HFF-Myc (cell line): Measurements from ENCODE around the gene DENND2A.

Experiments used
- DNase-seq: peaks from one replicate; pipeline ENCODE4 v3.0.0-alpha.2; 2011; ENCODE audit warnings: low read depth; ENCODE audit errors: extremely low read depth
- H3K4me3 ChIP-seq: replicated peaks from 2 replicates; pipeline ENCODE4 v1.5.1; 2011; ENCODE audit warnings: low read depth, mild to moderate bottlenecking, control low read depth, low read length
- TF ChIP-seq, protein P1 (sequence below): IDR thresholded peaks from 2 replicates; pipeline ENCODE4 v1.5.1; 2012; ENCODE audit warnings: mild to moderate bottlenecking, low read depth, low read length, control low read depth; ENCODE audit errors: missing control alignments

Gene DENND2A

DNA sequence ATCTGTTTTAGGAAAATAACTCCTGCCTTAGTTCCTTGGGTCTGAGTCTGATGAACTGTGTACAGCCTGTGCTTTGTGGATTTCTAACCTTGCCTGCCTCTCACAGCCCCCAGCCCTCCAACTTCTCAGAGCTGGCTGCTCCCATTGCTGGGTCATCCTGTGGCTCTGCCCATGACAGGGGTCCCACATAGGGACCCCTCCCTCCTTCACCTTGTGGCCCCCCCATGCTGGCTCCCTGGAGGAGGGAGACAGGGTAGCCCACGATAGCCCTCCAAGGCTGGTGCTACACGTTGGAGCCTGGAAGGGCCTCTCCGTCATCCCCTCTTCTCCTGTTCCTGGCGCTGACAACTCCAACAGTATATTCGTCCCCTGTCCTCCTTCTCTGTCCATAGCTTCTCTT, 2.8 kb upstream of the DENND2A start:
- TF ChIP-seq, protein P1, sequence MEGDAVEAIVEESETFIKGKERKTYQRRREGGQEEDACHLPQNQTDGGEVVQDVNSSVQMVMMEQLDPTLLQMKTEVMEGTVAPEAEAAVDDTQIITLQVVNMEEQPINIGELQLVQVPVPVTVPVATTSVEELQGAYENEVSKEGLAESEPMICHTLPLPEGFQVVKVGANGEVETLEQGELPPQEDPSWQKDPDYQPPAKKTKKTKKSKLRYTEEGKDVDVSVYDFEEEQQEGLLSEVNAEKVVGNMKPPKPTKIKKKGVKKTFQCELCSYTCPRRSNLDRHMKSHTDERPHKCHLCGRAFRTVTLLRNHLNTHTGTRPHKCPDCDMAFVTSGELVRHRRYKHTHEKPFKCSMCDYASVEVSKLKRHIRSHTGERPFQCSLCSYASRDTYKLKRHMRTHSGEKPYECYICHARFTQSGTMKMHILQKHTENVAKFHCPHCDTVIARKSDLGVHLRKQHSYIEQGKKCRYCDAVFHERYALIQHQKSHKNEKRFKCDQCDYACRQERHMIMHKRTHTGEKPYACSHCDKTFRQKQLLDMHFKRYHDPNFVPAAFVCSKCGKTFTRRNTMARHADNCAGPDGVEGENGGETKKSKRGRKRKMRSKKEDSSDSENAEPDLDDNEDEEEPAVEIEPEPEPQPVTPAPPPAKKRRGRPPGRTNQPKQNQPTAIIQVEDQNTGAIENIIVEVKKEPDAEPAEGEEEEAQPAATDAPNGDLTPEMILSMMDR, result no peak
- DNase-seq, result no peak
- no peak overlapping the region for H3K4me3 ChIP-seq

DNA sequence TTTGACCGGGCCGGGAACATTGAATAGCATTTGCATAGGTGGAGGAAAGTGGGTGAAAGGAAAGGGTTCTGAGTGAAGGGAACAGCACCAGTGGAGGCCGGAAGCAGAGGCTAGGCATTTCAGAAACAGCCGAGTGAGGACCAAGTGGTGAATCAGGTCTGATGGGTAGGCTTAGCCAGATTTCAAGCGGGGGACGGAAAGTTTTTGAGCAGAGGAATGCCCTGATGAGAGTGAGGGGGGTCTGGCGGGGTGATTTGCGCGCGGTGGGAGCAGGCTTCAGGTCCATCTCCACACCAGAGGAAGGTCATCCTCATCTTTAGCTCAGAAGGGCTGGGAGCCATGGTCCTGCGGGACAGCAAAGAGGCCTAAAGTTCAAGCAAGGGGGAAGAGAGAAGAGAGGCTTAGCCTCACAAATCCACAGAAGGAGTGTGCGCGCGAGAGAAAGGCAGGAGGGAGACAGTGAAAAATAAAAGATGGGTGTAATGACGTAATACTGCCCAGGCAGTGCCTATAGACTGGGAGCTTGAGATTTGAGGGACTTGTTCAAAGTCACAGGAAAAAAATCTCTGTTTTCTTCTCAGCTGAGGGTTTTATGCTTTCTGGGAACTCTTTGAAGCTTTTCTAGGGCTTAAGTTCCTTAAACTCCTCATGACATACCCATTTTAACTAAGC, 1.0 kb upstream of the DENND2A start:
- DNase-seq, result no peak
- TF ChIP-seq, protein P1, result no peak

DNA sequence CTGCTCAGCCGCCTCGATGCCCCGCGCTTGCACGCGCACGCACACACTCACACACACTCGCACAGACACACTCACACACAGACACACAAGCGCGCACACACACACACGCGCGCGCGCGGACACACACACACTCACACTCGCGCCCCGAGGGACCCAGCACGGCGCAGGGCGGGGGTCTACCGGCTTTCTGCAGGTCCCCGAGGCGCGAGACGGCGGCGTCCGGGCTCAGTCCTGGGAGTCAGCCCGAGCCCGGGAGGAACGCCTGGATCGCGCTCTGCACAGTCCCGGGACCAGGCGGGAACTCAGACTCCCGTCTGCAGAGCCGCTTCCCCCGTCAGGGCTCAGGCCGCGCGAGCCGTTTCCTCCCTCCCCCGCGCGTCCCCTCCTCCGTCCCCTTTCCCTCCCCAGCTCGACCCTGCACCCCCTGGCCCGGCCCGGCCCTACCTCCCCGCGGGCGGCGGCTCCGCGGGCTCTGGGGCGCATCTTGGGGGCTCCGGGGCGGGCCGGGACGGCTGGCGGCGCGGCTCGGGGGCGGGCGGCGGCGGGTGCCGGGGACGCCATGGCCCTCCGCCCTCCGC, 464 bp downstream of the DENND2A start:
- H3K4me3 ChIP-seq, result peak overlapping the region; percentile 58
- no peak for DNase-seq
- TF ChIP-seq, protein P1, result no peak

More for the DNA sequence above, 1.0 kb upstream of the DENND2A start:
- peak overlapping the region; percentile 58 for H3K4me3 ChIP-seq

DNA sequence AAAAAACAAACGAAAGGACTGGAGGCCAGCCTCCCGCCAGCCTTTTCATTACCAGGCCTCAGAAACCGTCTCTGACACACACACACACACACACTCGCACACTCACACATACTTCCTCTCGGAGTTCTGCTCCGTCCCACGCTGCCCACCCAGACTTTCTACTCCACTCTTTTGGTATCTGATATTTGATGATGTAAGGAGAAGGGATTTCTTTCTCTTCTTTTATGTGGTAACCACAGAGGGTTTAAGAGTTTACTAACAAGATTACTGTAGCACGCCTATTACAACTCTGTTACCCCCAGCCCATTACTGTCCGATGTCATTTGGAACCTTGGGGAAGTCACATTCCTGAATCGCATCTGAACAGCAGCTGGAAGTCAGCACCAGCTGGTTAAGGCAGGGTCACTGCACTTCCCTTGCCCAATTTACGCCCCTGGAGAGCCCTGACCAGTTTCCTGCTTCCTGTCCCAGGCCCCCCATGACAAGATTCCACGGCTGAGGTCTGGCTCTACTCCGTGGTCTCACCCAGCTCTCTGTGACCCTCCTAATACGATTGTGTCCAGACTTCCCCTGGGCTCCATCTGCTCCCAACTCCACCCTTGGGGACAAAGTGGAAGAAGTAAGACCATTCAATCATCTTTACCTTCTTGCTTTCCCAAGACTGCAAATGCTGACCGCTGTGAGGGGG, 1.1 kb downstream of the DENND2A start:
- peak overlapping the region; percentile 58 for H3K4me3 ChIP-seq
- TF ChIP-seq, protein P1, result no peak

DNA sequence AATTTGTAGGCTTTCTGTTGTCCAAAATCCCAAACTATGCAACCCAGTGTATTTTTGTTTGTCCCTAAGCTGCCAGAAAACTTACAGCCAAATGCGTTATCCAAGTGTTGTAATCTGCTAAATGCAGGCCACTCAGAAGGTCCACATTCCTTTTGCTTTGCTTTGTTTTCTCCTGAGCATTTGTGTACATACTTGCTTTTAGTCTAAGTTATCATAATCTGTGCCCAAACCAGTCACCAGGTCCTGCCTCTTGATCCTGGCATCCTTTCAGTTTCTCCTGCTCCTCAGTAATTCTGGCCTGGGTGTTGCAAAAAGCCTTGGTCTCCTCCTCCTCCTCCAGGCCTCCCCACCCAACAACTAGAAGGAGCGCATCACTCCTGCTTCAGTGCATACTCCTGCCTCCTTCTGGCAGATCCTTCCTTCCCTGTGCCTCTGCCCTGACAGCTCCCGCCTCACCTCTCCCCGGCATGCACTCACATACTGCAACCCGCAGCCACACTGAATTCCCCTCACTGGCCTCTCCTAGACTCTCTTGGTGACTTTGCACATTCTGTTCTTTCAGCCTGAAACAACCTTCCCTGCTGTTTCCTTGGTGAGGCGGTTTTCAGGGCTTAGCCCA, 2.3 kb downstream of the DENND2A start:
- H3K4me3 ChIP-seq, result no peak overlapping the region
- no peak for DNase-seq
- TF ChIP-seq, protein P1, result peak; percentile 23

More for the DNA sequence above, 1.1 kb downstream of the DENND2A start:
- no peak for DNase-seq

DNA sequence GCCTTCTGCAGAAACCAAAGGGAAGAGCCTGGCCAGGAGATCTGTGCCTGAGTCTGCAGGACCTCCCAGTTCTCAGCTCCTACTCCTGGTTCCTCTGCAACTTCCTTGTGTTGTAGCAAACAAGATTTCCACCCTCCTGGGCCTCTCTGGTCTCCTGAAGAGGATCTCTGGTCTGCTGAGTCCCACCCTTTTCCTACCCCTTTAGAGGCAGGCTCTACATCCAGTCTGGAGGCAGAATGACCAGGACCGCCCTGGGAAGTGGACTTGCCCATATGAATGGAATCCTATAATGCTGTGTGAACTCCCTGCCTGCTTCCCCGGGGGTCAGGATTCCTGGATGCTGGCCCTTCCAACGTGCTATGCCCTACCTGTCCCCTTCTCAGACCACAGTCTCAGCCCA, 3.2 kb downstream of the DENND2A start:
- H3K4me3 ChIP-seq, result no peak overlapping the region
- TF ChIP-seq, protein P1, result no peak
- DNase-seq, result no peak
